Endothelial cell (in vitro differentiated cells): Measurements from ENCODE around the gene CREB5. TPM values are rescaled to one million over a fixed set of nuclear protein-coding genes. Genes with fewer than 3 reads are reported as not detected.

Experiments
- DNase-seq: peaks from one replicate; pipeline ENCODE4 v3.0.0; 2021; ENCODE audit warnings: low spot score
- H3K27ac Mint-ChIP-seq: one replicate; pipeline ENCODE4 v1.8.0; 2021; ENCODE audit warnings: mixed read lengths, inconsistent platforms; ENCODE audit not compliant: unreplicated experiment
- H3K27me3 Mint-ChIP-seq: one replicate; pipeline ENCODE4 v1.8.0; 2021; ENCODE audit warnings: mild to moderate bottlenecking, moderate library complexity, mixed read lengths, inconsistent platforms; ENCODE audit not compliant: unreplicated experiment
- H3K36me3 Mint-ChIP-seq: one replicate; pipeline ENCODE4 v1.8.0; 2021; ENCODE audit warnings: mild to moderate bottlenecking, low read depth, mixed read lengths, inconsistent platforms; ENCODE audit not compliant: unreplicated experiment
- H3K4me1 Mint-ChIP-seq: one replicate; pipeline ENCODE4 v1.8.0; 2021; ENCODE audit warnings: mild to moderate bottlenecking, mixed read lengths, inconsistent platforms; ENCODE audit not compliant: unreplicated experiment
- H3K4me3 Mint-ChIP-seq: one replicate; pipeline ENCODE4 v1.8.0; 2021; ENCODE audit warnings: mild to moderate bottlenecking, mixed read lengths, inconsistent platforms; ENCODE audit not compliant: unreplicated experiment
- H3K9me3 Mint-ChIP-seq: one replicate; pipeline ENCODE4 v1.8.0; 2021; ENCODE audit warnings: mixed read lengths, inconsistent platforms; ENCODE audit not compliant: unreplicated experiment
- CTCF ChIP-seq: fragments of 200-600 bp; sonication (generic); IDR thresholded peaks from one replicate; pipeline ENCODE4 v1.5.0; 2021; ENCODE audit warnings: antibody characterized with exemption; ENCODE audit not compliant: unreplicated experiment
- total RNA-seq: library from RNA; stranded (reverse); fragmentation: NEBNext Ultra II Directional; extraction: Animal tissue kit (Norgen Biotek cat#: 25700); gene quantifications from one replicate; pipeline ENCODE4 v1.2.1, GENCODE V29; 2021; ENCODE audit not compliant: unreplicated experiment

CREB5 gene
- total RNA-seq, 1 donor from 2014 or later = 5.6 TPM

GRCh38 chr7:28423112-28423511 is 10.8 kb downstream of the CREB5 start:
- Mint-ChIP-seq H3K27me3 (peaks cover 3% of the 10 kb centered on the region), H3K27ac (no peak overlapping the region), H3K4me1 (no peaks in the 10 kb centered on the region), H3K4me3 (no peak overlapping the region), H3K9me3 (no peaks in the 10 kb centered on the region), H3K36me3 (no peaks in the 10 kb centered on the region)
- TF ChIP-seq CTCF = no peak
- no peak for DNase-seq

- Mint-ChIP-seq H3K4me1 (no peaks in the 10 kb centered on the region), H3K9me3 (no peaks in the 10 kb centered on the region), H3K36me3 (no peaks in the 10 kb centered on the region), H3K27me3 (peaks cover 3% of the 10 kb centered on the region), H3K27ac (no peak overlapping the region), H3K4me3 (no peak overlapping the region)
- TF ChIP-seq CTCF = no peak
- DNase-seq = no peak
Observed at GRCh38 chr7:28423918-28424514, 11.7 kb downstream of the CREB5 start.

GRCh38 chr7:28425496-28425895 is 13.2 kb downstream of the CREB5 start:
- Mint-ChIP-seq H3K27ac (no peak overlapping the region), H3K9me3 (no peaks in the 10 kb centered on the region), H3K36me3 (no peaks in the 10 kb centered on the region), H3K4me3 (no peak overlapping the region), H3K4me1 (peaks cover 9% of the 10 kb centered on the region), H3K27me3 (peaks cover 3% of the 10 kb centered on the region)
- DNase-seq = no peak
- no peak for TF ChIP-seq CTCF

GRCh38 chr7:28427236-28427635 is 14.9 kb downstream of the CREB5 start:
- Mint-ChIP-seq H3K36me3 (no peaks in the 10 kb centered on the region), H3K4me1 (peaks cover 9% of the 10 kb centered on the region), H3K27ac (peak overlapping the region; percentile 24), H3K27me3 (peaks cover 3% of the 10 kb centered on the region), H3K9me3 (no peaks in the 10 kb centered on the region), H3K4me3 (no peak overlapping the region)
- no peak for TF ChIP-seq CTCF
- DNase-seq = no peak

GRCh38 chr7:28430616-28431015 is 18.3 kb downstream of the CREB5 start:
- no peaks in the 10 kb centered on the region for H3K27me3 Mint-ChIP-seq
- H3K4me1 Mint-ChIP-seq = peaks cover 13% of the 10 kb centered on the region
- no peaks in the 10 kb centered on the region for H3K9me3 Mint-ChIP-seq
- no peaks in the 10 kb centered on the region for H3K36me3 Mint-ChIP-seq
- no peak for TF ChIP-seq CTCF
- DNase-seq = no peak
- no peak overlapping the region for H3K27ac Mint-ChIP-seq
- no peak overlapping the region for H3K4me3 Mint-ChIP-seq
